GM18907 (cell line): Measurements from ENCODE around the gene EPB41L1.

Experiments
- ATAC-seq: cut with Tn5 transposase; IDR thresholded peaks from one replicate; pipeline ENCODE4 v1.9.1; 2021; ENCODE audit warnings: mild to moderate bottlenecking, moderate library complexity; ENCODE audit not compliant: unreplicated experiment

The EPB41L1 gene

DNA sequence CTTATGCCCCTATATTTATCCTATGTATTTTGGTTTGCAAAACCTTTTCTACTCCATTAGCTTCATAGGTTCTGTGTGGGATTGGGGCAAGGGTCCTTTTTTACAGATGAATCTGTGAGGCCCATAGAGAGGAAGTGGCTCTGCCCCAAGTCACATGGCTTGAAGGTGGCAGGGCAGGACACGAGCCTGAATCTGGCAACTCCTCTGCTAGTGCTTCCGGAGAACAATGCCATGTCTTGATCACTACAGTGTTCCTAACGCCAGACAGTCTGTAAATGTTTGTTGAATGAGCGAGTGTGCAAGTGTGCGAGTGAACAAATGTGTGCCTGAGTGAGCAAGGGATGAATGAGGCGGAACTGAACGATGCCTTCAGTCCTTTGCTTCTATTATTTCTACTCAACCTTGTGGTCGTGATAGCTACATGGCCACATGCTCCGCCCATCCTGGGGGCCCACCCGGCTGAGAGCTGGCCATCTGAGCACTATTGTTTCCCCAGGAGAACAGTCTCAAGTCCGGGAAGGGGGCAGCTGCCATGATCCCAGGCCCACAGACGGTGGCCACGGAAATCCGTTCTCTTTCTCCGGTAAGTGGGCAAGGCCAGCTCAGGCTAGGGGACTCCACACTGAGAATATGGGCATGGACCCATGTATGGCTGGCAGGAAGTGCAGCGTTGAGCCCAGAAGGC lies 64.0 kb downstream of the EPB41L1 start:
- ATAC-seq = no peak

DNA sequence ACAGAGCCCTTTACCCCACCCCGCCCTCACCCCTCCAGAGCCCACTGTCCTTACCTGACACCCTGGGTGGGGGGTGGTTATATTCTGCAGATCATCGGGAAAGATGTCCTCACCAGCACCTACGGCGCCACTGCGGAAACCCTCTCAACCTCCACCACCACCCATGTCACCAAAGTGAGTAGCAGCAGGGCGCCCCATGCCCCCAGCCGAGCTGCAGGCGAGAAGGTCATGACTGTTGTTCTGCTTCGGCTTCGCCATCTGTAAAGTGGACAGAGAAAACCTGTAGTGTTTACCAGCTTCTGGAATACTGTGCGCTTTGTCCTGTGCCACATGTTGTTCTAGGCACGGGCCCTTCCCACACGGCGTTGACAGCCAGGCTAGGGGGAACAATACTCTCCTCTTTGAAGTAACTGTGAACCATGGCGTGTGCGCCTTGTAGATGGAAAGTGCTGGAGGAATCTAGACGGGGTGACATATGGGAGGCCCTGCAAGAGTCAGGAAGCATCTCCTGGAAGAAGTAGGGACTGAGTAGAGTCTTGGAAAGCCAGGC lies 65.2 kb downstream of the EPB41L1 start:
- no peak for ATAC-seq

DNA sequence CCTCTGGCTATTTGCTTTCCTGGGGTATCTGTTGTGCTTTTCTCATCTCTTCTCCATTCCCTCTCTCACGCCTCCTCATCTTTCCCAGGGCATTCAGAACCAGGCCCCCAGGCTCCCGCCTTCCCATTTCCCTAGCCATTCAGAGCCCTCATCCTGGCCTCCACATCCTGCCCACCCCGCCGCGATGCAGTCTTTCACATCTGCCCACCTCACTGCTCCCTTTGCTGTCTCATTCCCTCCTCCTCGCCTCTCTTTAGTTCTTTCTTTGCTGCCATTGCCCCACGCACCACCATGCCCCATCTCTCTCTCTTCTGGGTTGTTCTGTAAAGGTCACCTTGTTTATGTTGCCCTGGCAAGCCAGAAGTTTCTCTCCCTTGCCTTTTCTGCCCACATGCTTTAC lies 71.1 kb downstream of the EPB41L1 start:
- no peak for ATAC-seq

DNA sequence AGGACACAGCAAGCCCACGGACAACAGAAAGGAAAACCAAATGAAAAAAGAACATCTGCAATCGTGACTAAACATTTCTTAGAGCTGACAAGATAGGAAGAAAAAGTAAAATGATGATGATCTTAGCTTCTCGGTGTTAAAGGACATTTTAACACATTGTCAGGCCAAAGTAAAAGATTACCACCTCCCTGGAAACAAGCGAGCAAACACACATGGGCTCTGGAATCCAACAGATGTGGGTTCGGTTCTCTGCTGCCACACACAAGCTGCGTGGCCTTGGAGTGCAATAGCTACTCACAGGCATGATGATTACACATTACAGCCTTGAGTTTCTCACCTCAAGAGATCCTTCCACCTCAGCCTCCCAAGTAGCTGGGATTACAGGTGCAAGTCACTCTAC lies 74.2 kb downstream of the EPB41L1 start:
- no peak for ATAC-seq

DNA sequence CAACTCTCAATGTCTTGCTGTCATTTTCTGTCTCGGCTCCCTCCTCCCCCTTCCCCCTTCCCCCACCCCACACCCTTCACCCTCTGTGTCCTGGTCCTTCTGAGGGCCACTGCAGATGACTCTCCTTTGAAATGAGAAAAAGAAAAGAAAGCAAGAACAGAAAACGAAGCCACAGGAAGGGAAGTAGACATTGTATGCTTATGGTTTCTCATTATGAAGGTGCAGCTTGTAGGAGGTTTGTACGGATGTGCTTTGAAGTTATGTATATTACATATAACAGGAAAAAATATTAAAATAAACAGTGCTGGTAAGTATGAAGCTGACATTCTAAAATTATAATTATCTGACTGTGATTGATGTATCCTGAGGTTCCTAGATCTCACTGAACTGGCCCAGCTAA lies 75.5 kb downstream of the EPB41L1 start:
- ATAC-seq = no peak

DNA sequence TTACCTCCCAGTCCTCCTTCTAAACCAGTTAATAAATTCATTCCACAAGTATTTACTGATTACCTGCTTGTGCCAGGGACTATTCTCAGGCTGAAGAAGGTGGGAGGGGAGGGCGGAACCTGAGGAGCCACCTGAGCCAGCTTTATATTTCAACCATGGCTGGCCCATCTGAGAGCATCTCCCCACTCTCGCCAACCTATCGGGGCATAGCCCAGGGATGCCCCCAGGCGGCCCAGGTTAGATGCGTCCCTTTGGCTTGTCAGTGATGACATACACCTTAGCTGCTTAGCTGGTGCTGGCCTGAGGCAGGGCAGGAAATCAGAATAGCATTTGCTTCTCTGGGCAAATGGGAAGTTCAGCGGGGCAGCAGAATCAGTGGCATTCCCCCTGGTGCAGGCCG lies 76.8 kb downstream of the EPB41L1 start:
- no peak for ATAC-seq

DNA sequence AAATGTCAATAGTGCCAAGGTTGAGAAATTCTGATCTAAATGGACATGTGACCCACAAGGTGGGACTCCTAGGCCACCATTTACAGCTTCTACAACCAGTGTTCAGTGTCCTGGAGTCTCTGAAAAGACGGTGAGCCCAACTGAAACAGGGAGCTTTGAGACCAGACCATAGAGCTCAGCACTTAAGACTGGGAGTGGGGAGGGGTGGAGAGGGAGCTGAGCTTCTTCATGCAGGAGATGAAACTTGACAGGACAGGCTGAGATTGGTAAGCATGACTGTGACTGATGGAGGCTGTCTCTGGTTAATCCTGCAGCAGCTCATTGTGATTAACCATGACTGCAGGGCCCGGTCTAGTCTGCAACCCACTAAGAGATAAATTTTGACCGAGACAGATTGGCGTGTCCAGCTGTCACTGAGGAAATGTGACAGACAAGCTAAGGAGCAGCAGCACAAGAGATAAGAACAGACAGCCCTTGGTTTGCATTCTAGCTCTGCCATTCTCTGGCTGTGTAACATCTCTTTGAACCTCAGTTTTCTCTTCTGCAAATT lies 80.3 kb downstream of the EPB41L1 start:
- no peak for ATAC-seq

DNA sequence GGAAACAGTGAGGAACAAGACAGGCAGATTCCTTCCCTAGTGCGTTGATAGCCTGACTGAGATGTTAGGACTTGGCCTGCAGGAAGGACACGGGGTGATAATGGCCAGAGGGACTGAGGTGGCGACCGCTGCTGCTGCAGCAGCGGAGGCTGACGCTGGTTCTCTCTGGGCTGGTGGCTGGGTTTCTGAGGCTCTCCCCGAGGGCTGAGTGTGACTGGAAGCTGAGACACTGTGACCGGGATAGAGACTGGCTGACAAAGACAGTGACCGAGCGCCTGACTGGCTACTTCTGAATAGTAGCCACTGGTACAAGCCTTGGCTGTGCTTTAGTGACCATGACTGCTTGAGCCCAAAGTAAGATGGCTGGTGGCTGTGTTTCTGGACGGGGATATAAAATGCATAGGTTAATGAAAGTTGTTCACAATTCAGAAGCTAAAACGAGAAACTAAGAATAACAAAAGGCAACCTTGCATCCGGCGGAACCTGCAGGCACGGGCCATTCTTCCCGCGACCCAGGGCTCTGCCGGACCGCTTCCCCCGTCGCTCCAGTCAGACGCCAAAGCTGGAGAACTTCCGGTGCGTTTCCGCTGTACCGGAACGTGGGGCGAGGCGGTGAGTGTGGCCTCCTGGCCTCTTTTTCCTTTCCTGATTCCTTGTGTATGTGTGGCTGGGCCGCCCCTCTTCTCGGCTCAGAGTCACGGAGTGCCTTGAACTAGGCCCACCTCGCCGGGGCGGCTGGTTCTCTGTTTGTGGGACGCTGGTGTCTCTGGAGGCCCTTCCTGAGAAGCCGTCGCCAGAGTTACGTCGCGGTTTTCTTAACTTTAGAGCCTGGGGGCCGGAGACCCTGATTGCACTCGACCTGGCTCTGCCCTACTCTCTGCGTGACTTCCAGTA lies 81.6 kb downstream of the EPB41L1 start, which contains the start of gene AAR2:
Gene AAR2 (plus strand): TSS at position 587 of the 894 bp plus-strand sequence. CDS start 3,391 bp downstream, outside the sequence.
- peak; percentile 89 for ATAC-seq

DNA sequence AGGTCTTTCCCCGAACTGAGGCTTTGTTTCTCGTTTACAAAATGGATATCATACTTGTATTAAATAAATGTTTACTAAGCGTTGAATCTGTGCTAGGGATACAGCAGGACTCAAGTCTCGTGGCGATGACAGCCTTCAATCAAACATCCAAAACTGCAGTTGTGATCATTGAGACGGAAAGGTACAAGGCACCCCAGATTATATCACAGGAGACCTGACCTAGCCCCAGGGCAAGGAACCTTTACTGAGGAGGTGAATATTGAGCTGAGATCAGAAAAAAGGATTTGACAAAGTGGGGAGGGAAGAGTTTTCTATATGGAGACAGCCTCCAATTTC lies 82.2 kb downstream of the EPB41L1 start:
- no peak for ATAC-seq

DNA sequence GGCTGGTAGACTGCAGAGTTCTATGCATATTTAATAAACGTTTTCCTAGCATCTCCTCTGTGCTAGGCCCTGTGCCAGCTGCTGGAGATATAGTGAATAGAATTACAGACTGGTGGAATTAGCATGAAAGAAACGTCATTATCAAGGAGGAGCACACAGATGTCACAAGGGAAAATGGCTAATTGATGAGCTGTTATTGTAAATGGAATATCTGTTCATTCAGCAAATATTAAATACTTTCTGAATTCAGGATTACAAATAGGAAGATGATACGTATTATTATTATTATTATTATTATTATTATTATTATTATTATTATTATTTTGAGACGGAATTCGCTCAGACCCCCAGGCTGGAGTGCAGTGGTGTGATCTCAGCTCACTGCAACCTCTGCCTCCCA lies 82.9 kb downstream of the EPB41L1 start:
- no peak for ATAC-seq

DNA sequence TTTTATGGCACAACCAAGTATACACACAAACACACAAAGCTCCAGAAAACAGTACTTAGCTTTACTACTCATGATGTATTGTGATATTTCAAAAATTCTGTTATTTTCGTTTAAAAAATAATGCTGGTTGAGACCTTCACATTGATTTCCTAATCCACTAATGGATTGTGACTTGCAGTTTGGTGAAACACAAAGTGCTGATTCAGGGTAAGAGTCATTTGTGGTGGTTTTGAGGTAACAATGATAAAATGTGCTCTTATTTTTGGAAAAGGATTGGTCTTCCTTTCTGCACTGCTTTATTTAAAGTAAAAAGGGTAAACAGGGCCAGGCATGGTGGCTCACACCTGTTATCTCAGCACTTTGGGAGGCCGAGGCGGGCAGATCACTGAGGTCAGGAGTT lies 83.6 kb downstream of the EPB41L1 start:
- ATAC-seq = no peak

DNA sequence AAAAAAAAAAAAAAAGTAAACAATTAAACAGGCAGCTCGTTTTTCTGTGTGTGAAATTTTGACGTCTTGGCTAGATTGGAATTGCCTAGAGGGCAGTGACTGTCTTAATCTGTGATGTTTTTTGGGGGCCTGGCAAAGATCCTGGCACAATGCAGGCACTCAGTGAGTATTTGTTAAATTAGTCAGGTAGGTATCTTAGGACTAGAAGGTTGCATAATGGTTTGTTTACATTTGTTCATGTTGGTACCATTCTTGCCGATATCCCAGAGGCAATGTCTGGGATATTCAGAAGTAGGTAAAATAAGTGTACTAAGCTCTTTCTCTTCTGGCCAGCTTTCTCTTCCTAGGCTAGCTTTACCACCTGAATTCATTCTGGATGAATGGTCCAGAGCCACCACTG lies 84.2 kb downstream of the EPB41L1 start:
- no peak for ATAC-seq

DNA sequence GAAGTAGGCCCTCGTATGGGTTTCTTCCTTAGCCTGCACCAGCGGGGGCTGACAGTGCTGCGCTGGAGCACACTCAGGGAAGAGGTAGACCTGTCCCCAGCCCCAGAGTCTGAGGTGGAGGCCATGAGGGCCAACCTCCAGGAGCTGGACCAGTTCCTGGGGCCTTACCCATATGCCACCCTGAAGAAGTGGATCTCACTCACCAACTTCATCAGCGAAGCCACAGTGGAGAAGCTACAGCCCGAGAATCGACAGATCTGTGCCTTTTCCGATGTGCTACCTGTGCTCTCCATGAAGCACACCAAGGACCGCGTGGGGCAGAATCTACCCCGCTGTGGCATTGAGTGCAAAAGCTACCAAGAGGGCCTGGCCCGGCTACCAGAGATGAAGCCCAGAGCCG lies 85.5 kb downstream of the EPB41L1 start:
- ATAC-seq = no peak

DNA sequence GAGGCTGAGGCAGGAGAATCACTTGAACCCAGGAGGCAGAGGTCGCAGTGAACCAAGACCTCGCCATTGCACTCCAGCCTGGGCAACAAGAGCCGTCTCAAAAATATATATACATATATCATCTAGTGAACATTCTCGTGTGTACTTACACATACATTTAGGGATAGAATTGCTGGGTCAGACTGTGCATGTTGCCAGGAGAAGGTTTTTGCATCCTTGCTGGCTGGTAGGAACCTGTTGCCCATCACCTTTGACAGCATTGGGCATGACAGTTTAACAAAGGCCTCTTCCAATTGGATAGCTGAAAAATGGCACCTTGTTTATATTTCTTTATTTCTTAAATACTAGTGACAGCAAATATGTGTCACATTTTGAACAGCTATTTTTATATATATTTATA lies 87.1 kb downstream of the EPB41L1 start:
- ATAC-seq = no peak

DNA sequence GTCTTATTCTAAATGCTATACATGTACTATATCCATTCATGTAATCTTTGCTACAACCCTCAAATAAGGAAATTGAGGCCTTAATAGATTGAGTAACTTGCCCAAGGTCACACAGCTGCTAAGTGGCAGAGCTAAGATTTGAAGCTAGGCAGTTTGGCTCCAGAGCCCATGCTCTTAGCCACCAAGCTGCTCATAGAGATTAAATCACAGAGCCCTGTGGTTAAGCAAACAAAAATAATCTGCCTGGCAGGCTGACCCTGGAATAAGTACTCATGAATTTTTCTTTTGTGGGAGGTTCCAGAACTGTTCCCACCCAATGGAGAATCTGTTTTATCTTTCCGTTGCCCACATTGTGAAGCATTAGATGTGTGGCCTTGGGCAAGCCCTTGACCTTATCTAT lies 89.2 kb downstream of the EPB41L1 start:
- no peak for ATAC-seq

DNA sequence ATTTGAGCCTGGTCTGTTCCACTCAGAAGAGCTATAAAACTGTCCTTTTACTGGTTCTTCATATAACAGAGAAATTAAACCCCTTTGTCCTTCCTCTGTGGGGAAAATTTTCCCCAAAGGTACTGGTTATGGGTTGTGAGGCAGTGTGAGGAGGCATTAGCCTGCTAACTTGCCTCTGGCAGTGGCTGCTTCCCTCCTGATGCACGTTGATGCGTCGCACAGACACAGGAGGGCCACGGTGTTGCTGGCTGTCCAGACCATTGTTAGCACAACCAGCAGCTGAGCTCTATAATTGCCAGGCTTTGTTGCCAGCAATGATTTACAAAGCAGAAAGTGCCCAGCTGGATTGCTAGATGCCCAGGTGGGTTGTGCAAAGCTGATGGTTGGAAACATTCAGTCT lies 91.9 kb downstream of the EPB41L1 start:
- ATAC-seq = no peak

DNA sequence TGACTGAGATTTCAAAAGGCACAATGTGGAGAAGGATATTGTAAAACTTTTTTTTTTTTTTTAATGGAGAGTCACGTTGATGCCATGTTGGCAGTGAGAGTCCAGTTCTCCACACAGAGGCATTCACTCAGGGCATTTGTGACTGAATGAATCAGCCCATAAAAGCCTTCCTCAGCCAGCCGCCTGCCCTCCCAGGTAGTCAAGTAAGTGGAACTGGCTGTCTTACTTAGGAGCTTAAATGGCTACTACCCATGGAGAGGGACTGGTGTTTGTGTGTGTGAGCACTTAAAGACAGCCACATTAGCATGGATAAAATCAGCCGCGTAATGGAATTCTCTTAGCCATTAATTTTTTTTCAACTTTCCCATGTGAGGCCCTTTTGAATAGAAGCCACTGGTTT lies 94.3 kb downstream of the EPB41L1 start:
- no peak for ATAC-seq

DNA sequence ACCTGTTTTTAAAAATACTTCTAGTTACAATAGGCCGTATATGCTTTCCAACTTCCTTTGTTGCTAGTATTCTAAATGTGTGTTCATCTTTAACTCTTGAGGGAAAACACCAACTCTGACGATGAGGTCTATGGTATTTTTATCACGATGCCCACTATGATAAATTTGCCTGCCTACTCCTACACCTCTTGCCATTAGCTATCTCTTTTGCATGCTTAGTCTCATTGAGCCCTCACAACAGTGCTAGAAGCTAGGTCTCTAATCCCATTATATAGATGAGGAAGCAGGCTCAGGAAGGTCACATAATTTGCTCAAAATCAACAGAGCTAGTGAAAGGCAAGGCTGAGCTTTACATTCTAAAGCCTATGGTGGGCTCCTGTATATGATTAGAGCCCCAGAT lies 94.9 kb downstream of the EPB41L1 start:
- ATAC-seq = no peak

DNA sequence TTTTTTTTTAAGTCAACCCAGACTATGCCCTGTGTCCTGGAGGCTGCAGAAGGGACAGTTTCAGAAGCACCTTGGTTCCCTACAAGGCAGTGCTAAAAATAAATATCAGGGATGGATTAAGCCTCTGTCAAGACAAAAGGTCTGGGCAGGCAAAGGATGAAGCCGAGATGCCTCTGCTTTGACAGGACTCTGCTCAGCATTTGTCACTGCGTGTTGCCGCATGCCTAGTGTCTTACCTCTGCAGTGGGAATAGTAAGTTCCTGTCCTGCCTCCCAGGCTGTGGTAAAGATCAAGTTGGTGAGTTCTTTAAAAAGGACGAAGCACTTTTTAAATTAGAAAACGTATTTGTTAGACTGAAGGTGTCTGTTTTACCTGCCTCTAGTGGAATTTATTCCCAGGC lies 96.9 kb downstream of the EPB41L1 start:
- no peak for ATAC-seq

DNA sequence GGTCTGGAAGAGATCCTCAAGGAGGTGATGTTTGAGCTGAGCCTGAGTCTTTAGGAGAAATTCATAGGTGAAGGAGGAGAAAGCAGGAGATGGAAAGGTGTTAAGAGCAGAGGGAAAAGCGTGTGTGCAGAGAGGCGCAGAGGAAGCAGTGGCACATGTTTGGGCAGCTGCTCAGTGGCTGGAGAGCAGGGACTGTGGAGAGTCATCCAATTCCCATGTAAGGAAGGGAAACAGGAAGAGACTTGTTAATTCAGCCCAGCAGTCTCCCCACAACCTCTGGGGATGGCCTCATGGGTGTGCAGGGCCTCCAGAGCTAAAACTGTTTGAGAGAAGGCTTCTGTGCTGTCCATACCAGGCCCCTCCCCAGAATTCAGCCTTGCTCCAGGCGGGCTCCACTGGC lies 98.0 kb downstream of the EPB41L1 start:
- ATAC-seq = no peak

DNA sequence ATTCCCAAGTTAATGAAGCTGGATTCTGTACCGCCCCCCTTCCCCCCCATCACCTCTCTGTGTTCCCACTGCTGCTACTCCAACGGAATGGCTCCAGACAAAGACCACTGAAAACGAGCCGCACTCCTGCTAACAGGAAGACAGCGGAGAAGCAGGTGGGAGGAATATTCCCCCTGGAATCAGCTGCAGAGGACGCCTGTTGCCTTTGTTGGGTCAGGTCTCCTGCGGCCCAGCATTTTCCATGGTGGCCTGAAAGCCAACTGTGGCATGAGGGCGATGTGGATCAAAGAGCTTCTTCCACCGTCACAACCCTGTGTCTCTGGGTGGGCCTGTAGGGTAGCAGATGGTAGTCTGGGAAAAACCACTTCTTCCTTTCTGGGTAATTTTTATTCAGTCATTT lies 98.5 kb downstream of the EPB41L1 start:
- no peak for ATAC-seq

DNA sequence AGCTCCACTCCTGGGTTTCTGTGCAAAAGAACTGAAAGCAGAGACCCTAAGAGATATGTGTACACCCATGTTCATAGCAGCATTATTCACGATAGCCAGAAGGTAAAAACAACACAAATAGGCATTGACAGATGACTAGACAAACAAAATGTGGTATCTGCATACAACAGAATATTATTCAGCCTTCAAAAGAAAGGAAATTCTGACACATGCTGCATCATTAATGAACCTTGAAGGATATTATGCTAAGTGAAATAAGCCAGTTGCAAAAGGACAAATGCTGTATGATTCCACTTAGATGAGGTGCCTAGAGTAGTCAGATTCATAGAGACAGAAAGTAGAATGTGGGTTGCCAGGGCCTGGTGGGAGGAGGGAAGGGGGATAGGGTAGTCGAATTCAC lies 99.5 kb downstream of the EPB41L1 start:
- ATAC-seq = no peak
